ENCODE data around the gene USP47. TPM values are rescaled to one million over a fixed set of nuclear protein-coding genes. Genes with fewer than 3 reads are reported as not detected.

USP47 gene
- total RNA-seq, 1 donor from 2014 or later = 54.0 TPM

GRCh38 chr11:11982975-11983374 is 141.2 kb downstream of the USP47 start:
- intact Hi-C loops (cut with micrococcal nuclease) = no loop called here
- no peak overlapping the region for H3K4me3 Mint-ChIP-seq
- no peaks in the 10 kb centered on the region for H3K36me3 Mint-ChIP-seq (ENCODE audit: low read depth)
- H3K4me1 Mint-ChIP-seq = peaks cover 3% of the 10 kb centered on the region
- peaks cover 6% of the 10 kb centered on the region for H3K9me3 Mint-ChIP-seq
- no peak for DNase-seq
- H3K27me3 Mint-ChIP-seq = peaks cover 3% of the 10 kb centered on the region
- no peak overlapping the region for H3K27ac Mint-ChIP-seq

DNA sequence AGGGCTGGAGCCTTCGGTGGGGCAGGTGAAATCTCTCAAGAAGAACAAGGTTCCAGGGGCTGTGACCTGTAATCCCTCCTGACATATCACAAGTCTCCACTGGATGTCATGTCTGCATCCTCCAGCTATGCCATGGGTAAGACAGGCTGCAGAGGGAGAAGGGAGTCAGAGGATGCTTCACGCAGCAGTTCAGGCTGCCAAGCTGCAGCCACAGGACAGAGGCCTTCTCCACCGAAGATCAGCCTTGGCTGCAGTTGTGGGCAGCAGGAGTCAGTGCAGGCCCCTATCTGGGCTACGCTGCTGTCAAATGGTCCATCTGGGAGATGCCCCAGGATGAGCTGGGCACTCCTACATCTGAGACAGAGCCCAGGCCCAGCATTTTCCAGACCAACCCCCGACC is 141.7 kb downstream of the USP47 start:
- peaks cover 3% of the 10 kb centered on the region for H3K4me1 Mint-ChIP-seq
- peaks cover 6% of the 10 kb centered on the region for H3K9me3 Mint-ChIP-seq
- H3K36me3 Mint-ChIP-seq (ENCODE audit: low read depth) = no peaks in the 10 kb centered on the region
- intact Hi-C loops (cut with micrococcal nuclease) = no loop called here
- peaks cover 3% of the 10 kb centered on the region for H3K27me3 Mint-ChIP-seq
- no peak overlapping the region for H3K4me3 Mint-ChIP-seq
- no peak for DNase-seq
- H3K27ac Mint-ChIP-seq = no peak overlapping the region

- Mint-ChIP-seq H3K27ac (no peak overlapping the region), H3K36me3 (ENCODE audit: low read depth) (no peaks in the 10 kb centered on the region), H3K4me3 (no peak overlapping the region), H3K27me3 (peaks cover 4% of the 10 kb centered on the region), H3K9me3 (peaks cover 6% of the 10 kb centered on the region), H3K4me1 (peaks cover 3% of the 10 kb centered on the region)
- intact Hi-C loops (cut with micrococcal nuclease) = no loop called here
- DNase-seq = no peak
Measured at GRCh38 chr11:11984563-11984962, 142.8 kb downstream of the USP47 start.

- Mint-ChIP-seq H3K27ac (no peak overlapping the region), H3K9me3 (peaks cover 6% of the 10 kb centered on the region), H3K4me3 (no peak overlapping the region), H3K4me1 (peaks cover 3% of the 10 kb centered on the region), H3K27me3 (peaks cover 4% of the 10 kb centered on the region), H3K36me3 (ENCODE audit: low read depth) (no peaks in the 10 kb centered on the region)
- no peak for DNase-seq
- intact Hi-C loops (cut with micrococcal nuclease) = no loop called here
Measured at GRCh38 chr11:11985016-11985715, 143.4 kb downstream of the USP47 start.

DNA sequence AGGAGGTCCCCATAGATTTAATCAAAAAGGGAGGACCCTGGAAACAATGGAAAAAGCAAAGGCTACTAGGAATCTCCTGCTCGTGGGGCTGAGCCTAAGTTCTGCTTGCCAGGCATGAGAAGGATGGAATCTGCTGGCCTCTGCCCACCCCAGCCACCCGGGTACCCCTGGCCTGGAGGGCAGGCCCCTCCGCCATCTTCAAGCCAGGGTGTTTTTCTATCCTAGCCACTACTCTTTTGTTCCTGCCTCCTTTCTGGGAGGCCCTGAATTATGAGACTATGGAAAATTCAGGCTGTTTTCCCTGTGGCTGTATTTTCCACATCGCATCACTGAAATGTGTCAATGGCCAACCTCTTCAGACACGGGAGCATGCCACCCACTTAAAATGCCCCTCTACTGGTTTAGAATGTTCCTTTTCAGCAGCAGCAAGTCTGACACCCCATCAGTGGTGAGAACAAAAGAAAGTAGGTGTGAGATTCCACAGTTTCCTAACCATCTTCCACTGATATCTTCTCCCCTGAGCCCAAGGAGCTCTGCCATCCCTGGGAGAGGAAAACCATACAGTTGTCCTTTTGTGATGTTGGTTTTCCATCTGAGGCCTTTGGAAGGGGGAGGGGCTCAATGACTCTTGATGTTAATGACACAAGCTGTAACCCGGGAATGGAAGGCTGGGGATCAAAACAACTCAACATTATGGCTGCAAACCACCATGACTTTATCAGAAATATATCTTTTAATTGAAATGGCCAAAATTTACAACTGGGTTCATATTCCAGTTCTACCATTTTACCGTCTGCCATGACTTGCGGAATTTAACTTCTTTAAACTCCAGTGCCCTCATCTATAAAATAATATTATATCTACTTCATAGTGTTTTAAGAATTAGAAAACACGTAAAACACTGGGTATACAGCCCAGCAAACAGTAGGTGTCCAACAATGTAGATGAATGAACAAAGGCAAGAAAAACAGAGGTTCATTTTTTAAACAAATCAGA is 144.5 kb downstream of the USP47 start:
- Mint-ChIP-seq H3K9me3 (peaks cover 6% of the 10 kb centered on the region), H3K4me1 (peaks cover 3% of the 10 kb centered on the region), H3K4me3 (no peak overlapping the region), H3K27me3 (peaks cover 7% of the 10 kb centered on the region), H3K36me3 (ENCODE audit: low read depth) (no peaks in the 10 kb centered on the region), H3K27ac (no peak overlapping the region)
- DNase-seq = no peak
- intact Hi-C loops (cut with micrococcal nuclease) = no loop called here

DNA sequence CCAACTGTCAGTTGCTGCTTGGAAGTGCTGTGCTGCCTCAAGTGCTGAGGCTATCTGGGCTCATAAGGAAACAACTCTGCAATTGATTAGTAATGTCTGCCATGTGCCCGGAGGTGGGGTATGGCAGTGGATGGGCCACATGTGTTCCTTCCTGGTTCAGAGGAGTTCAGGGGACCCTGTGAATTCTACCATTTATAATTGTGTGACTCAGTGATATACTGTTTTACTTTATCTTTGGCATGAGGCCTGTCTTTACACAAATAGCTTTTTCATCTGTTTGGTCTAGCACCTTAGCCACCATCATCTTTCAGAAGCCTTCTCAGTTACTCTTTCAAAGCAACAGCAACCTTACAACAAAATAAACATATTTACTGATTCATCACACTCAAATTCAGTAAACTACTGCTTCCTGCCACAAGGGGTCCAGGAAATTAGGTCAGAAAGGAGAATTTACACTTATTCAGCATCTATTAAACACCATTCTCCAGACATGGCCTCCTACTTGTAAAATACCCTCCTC is 145.8 kb downstream of the USP47 start:
- Mint-ChIP-seq H3K4me3 (no peak overlapping the region), H3K27ac (no peak overlapping the region), H3K36me3 (ENCODE audit: low read depth) (no peaks in the 10 kb centered on the region), H3K9me3 (peaks cover 6% of the 10 kb centered on the region), H3K27me3 (peaks cover 9% of the 10 kb centered on the region), H3K4me1 (peaks cover 3% of the 10 kb centered on the region)
- intact Hi-C loops (cut with micrococcal nuclease) = no loop called here
- no peak for DNase-seq

- peaks cover 3% of the 10 kb centered on the region for H3K4me1 Mint-ChIP-seq
- H3K4me3 Mint-ChIP-seq = no peak overlapping the region
- no peak for DNase-seq
- H3K36me3 Mint-ChIP-seq (ENCODE audit: low read depth) = no peaks in the 10 kb centered on the region
- peaks cover 9% of the 10 kb centered on the region for H3K27me3 Mint-ChIP-seq
- H3K27ac Mint-ChIP-seq = no peak overlapping the region
- H3K9me3 Mint-ChIP-seq = peaks cover 6% of the 10 kb centered on the region
- intact Hi-C loops (cut with micrococcal nuclease) = no loop called here
Measured at GRCh38 chr11:11988099-11988651, 146.4 kb downstream of the USP47 start.

DNA sequence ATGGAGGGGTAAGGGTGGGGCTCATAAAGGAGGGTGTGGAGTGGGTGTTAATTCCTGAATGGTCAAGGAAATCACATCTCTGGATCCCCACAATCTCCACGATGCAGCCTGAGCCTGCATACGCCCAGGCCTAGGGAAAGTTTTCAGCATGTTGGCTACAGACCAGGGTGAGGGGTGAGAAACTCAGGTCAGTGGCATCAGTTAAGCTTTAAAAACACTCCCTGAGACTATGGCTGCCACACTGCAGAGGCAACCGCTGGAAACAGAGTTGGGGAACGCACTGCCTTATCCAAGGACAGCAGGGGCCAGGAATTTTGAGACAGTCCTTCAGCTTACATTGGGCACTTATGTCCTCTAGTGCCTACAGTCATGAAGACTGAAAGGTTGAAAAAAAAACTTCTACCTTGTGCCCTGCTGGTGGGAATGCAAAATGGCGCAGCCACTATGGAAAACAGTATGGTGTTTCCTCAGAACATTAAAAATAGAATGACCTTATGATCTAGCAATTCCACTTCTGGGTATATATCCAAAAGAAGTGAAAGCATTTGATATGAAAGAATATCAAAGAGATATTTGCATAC is 147.0 kb downstream of the USP47 start:
- H3K27me3 Mint-ChIP-seq = peaks cover 12% of the 10 kb centered on the region
- peaks cover 3% of the 10 kb centered on the region for H3K4me1 Mint-ChIP-seq
- peaks cover 6% of the 10 kb centered on the region for H3K9me3 Mint-ChIP-seq
- no peak for DNase-seq
- H3K36me3 Mint-ChIP-seq (ENCODE audit: low read depth) = no peaks in the 10 kb centered on the region
- intact Hi-C loops (cut with micrococcal nuclease) = no loop called here
- H3K27ac Mint-ChIP-seq = no peak overlapping the region
- no peak overlapping the region for H3K4me3 Mint-ChIP-seq

DNA sequence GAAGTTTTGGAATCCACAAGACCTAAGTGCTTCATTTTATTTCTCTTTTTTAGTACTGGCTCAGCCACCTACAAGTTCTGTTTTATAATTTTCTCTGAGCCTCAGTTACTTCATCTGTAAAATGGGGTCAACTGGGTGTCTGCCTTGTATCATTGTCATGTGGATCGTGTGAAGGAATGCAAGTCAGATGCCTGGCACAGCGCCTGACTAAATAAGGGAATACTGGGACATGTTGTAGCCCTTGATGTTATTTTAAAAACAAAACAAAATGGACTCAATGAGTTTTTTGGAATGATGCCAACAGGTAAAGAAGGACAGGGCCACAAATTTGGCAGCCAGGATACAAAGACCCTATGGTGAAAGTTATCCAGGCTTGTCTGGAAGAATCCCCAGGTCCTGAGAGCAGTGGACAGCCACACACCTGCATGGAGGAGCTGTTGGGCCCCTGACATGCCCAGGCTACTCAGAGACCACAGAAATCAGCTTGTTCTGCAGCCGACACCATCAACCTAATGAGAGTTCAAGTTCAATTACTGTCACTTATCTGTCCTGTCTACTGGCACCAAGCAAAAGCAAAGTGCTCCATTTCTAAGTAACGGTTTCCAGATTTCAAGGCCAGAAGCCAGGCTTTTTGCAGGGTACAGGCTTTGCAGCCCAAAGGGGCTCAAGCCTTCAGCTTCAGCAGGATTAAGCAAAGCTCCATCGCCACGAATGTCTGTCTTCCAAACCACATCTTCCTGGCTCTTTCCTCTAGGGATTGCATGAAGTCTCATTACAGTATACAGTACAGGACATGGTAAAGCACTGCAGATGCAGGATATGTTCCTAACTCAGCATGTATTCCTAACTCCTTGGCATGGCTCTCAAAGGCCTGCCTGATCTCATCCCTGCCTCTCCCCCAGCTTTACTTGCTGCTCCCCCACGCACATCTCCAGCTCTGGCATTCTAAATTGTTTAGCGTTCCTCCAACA is 148.3 kb downstream of the USP47 start:
- Mint-ChIP-seq H3K36me3 (ENCODE audit: low read depth) (no peaks in the 10 kb centered on the region), H3K27me3 (peaks cover 21% of the 10 kb centered on the region), H3K4me1 (peaks cover 3% of the 10 kb centered on the region), H3K4me3 (no peak overlapping the region), H3K9me3 (peaks cover 6% of the 10 kb centered on the region), H3K27ac (no peak overlapping the region)
- intact Hi-C loops (cut with micrococcal nuclease) = no loop called here
- DNase-seq = no peak

DNA sequence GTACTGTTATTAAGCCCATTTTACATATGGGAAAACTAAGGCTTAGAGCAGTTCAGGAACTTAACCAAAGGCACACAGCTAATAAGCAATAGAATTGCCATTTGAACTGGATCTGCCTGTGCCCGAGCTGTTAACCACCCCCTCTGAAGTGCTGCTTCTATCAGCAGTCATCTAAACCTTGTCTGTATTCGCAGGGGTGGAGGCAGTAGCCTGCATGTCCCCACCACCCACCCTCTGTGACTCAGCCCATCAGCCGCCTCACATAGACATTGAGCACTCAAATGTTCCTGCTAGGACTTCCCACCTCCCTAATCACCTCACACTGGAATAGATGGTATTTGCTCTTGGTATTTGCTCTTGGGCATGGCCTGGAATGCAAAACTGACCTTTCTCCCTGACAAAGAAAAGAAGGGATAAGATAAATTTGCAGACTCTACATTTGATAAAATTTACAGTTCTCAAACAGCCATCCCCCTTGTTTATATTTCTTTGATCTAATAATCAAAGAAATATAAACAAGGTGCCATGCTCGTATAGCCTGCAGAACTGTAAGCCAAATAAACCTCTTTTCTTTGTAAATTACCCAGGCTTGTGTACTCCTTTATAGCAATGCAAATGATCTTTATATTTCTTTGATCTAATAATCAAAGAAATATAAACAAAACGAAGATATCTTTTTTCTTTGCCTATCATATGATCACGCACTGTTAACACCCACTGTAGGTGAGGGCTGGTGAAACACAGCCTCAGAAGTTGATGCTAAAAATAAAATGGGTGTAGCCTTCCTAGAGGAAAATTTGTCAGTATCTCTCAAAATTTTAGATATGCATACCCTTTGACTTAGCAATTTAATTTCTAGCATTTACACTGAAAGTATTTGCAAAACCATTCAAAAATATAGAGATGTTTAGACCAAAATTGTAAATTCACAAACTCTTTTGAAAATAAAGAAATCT is 150.8 kb downstream of the USP47 start:
- peaks cover 25% of the 10 kb centered on the region for H3K27me3 Mint-ChIP-seq
- H3K36me3 Mint-ChIP-seq (ENCODE audit: low read depth) = no peaks in the 10 kb centered on the region
- peaks cover 6% of the 10 kb centered on the region for H3K4me1 Mint-ChIP-seq
- intact Hi-C loops (cut with micrococcal nuclease) = no loop called here
- H3K27ac Mint-ChIP-seq = no peak overlapping the region
- DNase-seq = no peak
- H3K4me3 Mint-ChIP-seq = no peak overlapping the region
- peaks cover 4% of the 10 kb centered on the region for H3K9me3 Mint-ChIP-seq

- intact Hi-C loops (cut with micrococcal nuclease) = no loop called here
- H3K27me3 Mint-ChIP-seq = peaks cover 25% of the 10 kb centered on the region
- no peaks in the 10 kb centered on the region for H3K36me3 Mint-ChIP-seq (ENCODE audit: low read depth)
- no peak overlapping the region for H3K4me3 Mint-ChIP-seq
- no peaks in the 10 kb centered on the region for H3K9me3 Mint-ChIP-seq
- peaks cover 8% of the 10 kb centered on the region for H3K4me1 Mint-ChIP-seq
- DNase-seq = no peak
- H3K27ac Mint-ChIP-seq = no peak overlapping the region
Measured at GRCh38 chr11:11993839-11994238, 152.1 kb downstream of the USP47 start.

DNA sequence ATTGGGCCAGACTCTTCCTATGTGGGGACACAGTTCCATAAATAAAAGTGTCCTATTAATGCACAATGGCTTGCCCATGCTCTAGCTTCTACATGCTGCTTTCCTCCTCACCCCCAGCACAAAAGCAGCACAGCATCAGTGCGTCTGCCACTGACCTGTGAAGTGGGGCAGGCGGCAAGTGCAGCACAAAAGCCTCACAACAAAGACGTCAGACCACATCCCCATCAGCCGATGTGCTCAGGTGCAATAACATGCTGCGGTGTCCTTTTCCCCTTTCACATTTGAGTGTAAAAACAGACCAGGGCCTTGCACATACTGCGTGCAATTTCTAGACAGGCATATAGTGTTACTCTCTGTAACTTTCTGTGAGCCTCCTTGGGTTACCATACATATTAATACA is 153.8 kb downstream of the USP47 start:
- Mint-ChIP-seq H3K9me3 (no peaks in the 10 kb centered on the region), H3K4me1 (peaks cover 11% of the 10 kb centered on the region), H3K27me3 (peaks cover 22% of the 10 kb centered on the region), H3K36me3 (ENCODE audit: low read depth) (no peaks in the 10 kb centered on the region), H3K4me3 (no peak overlapping the region), H3K27ac (no peak overlapping the region)
- no peak for DNase-seq
- intact Hi-C loops (cut with micrococcal nuclease) = no loop called here

Measured in activated CD4-positive, alpha-beta T cell treated with anti-CD3 and anti-CD28 coated beads, Interleukin-2, amount 10 ng/mL, durations not matched to agents 24 days and 14 days (primary cell).